Suprapubic skin (tissue), 4 donors: Measurements from ENCODE around the gene SIGLEC14.

Experiments
- EP300 ChIP-seq: sonication (generic); formaldehyde crosslinking; IDR thresholded peaks from one replicate; pipeline ENCODE4 v1.6.1; 2017; ENCODE audit warnings: antibody characterized with exemption
- POLR2AphosphoS5 ChIP-seq, 3 donors: sonication (generic); formaldehyde crosslinking; IDR thresholded peaks; one replicate each; pipeline ENCODE4 v1.6.1; 2017; ENCODE audit warnings: antibody characterized with exemption in 3 of 3
- TF ChIP-seq, protein P1 (sequence below), 2 donors: fragments of 200-600 bp in 1 of 2; fragments of 450-650 bp in 1 of 2; sonication (generic) in 1 of 2; IDR thresholded peaks; one replicate each; pipeline ENCODE4 v1.5.1; 2016 to 2019; ENCODE audit warnings: antibody characterized with exemption in 2 of 2, mild to moderate bottlenecking in 1 of 2, moderate library complexity in 1 of 2

- no peak for TF ChIP-seq EP300
- TF ChIP-seq, protein P1, sequence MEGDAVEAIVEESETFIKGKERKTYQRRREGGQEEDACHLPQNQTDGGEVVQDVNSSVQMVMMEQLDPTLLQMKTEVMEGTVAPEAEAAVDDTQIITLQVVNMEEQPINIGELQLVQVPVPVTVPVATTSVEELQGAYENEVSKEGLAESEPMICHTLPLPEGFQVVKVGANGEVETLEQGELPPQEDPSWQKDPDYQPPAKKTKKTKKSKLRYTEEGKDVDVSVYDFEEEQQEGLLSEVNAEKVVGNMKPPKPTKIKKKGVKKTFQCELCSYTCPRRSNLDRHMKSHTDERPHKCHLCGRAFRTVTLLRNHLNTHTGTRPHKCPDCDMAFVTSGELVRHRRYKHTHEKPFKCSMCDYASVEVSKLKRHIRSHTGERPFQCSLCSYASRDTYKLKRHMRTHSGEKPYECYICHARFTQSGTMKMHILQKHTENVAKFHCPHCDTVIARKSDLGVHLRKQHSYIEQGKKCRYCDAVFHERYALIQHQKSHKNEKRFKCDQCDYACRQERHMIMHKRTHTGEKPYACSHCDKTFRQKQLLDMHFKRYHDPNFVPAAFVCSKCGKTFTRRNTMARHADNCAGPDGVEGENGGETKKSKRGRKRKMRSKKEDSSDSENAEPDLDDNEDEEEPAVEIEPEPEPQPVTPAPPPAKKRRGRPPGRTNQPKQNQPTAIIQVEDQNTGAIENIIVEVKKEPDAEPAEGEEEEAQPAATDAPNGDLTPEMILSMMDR (IDR thresholded peaks at IDR 0.05), result no peak
- no peak for TF ChIP-seq POLR2AphosphoS5 (IDR thresholded peaks at IDR 0.05)
These were observed 18.3 kb downstream of the SIGLEC14 start for GRCh38 chr19:51628153-51628939.
